Stimulated activated CD8-positive, alpha-beta memory T cell treated with anti-CD3 and anti-CD28 coated beads, Interleukin-7, amount 100 ng/mL, for 1 hour (primary cell): Measurements from ENCODE around the gene PGLYRP3.
"Not testable (repeated sequence)": the region's sequence is repeated elsewhere in the genome, so short reads cannot be mapped to it uniquely, and the experiment has no call there.

ENCODE experiments used
- DNase-seq, 2 donors: peaks; one replicate each; pipeline ENCODE4 v3.0.0-alpha.2; 2020; ENCODE audit warnings: low read depth in 2 of 2

Gene PGLYRP3

GRCh38 chr1:153348511-153349362 is 36.0 kb upstream of the PGLYRP3 start, which contains the start of gene PGLYRP4:
TSS of gene PGLYRP4 (minus strand) at chr1:153348841. CDS start at chr1:153347932, 909 bp downstream.
- DNase-seq, result no peak

- DNase-seq, result no peak
Measured at GRCh38 chr1:153347856-153348255, 35.1 kb upstream of the PGLYRP3 start.

DNA sequence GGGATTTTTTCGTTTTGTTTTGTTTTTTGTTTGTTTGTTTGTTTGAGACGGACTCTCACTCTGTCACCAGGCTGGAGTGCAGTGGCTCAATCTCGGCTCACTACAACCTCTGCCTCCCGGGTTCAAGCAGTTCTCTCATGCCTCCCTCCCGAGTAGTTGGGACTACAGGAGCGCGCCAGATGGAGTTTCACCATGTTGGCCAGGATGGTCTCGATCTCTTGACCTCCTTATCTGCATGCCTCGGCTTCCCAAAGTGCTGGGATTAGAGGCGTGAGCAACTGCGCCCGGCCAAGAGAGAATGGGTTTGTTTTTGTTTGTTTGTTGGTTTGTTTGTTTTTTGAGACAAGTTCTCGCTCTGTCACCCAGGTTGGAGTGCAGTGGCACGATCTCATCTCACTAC is 34.3 kb upstream of the PGLYRP3 start:
- not testable (repeated sequence) for DNase-seq

GRCh38 chr1:153346077-153346723 is 33.4 kb upstream of the PGLYRP3 start:
- DNase-seq, result no peak

GRCh38 chr1:153345187-153346076 is 32.7 kb upstream of the PGLYRP3 start:
- no peak for DNase-seq

GRCh38 chr1:153344718-153345025 is 31.9 kb upstream of the PGLYRP3 start:
- DNase-seq, result no peak

- DNase-seq, result no peak
Measured at GRCh38 chr1:153343811-153344717, 31.3 kb upstream of the PGLYRP3 start.

DNA sequence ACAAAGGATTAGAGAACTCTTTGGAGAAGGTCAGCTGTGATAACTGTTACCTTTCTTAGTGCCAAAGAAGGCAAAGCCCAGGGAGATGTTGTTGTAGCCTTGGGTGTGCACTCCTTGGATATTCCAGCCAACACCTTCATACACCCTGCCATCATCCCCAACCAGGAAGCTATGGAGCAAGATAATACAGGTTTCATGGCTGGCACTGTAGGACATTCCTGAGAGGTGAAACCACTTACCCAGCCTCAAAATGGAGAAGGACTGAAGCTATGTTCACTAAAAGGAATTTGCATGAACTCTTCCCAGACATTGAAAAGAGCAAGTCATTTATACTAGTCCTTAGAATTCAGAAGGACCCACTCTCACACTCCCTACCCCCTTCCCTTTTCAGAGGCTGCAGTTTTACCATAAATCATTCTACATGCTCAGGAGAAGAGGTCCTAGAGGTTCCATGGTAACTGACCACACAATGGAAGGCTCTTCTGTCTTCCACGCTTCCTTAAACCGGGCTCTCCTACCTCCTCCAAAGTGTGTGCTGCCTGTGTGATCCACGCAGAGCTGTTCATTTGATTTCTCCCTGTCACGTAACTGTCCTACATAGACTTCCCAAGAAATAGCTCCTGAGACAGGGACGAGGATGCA is 30.4 kb upstream of the PGLYRP3 start:
- no peak for DNase-seq

- no peak for DNase-seq
Measured at GRCh38 chr1:153342178-153342577, 29.4 kb upstream of the PGLYRP3 start.

- no peak for DNase-seq
Measured at GRCh38 chr1:153341431-153341934, 28.7 kb upstream of the PGLYRP3 start.

- DNase-seq, result no peak
Measured at GRCh38 chr1:153340356-153340755, 27.6 kb upstream of the PGLYRP3 start.

GRCh38 chr1:153339802-153340201 is 27.1 kb upstream of the PGLYRP3 start:
- no peak for DNase-seq

- DNase-seq, result no peak
Measured at GRCh38 chr1:153337980-153338853, 25.5 kb upstream of the PGLYRP3 start.

DNA sequence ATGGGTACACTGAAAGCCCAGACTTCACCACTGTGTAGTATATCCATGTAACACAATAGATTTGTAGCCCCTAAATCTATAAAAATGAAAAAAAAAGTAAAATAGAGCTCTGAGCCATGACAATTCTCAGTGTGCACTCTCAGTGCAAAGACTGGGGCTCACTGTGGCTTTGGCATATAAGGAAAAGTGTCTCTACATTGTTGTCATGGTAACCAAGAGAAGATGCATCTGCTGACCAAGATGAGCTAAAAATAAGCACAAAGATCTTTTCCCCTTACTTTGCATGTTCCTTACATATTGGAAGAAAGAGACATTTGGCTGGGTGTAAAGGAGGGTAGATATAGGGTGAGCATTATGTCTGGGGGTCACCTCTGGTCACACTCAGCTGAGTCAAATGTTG is 23.9 kb upstream of the PGLYRP3 start:
- no peak for DNase-seq

- no peak for DNase-seq
Measured at GRCh38 chr1:153333902-153334301, 21.1 kb upstream of the PGLYRP3 start.

DNA sequence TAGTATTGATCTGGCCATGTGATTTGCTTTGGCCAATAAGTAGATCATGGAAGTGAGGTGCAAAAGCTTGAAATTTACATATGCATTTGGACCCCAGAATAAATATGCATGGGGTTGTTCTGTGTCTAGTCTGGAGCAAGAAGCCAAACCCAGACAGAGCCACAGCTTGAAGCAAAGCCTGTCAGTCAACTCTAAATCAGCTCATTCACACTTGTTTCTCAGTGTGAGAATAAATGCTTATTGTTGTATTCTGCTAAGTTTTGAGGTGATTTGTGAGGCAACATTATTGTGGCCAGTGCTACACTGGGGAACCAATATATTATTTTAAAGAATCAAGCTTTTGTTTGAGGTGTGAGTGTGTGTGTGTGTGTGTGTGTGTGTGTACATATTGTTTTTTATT is 12.2 kb upstream of the PGLYRP3 start:
- DNase-seq, result no peak

- DNase-seq, result no peak
Measured at GRCh38 chr1:153322568-153322967, 9.8 kb upstream of the PGLYRP3 start.

- DNase-seq, result not testable (repeated sequence)
Measured at GRCh38 chr1:153318145-153318544, 5.4 kb upstream of the PGLYRP3 start.

DNA sequence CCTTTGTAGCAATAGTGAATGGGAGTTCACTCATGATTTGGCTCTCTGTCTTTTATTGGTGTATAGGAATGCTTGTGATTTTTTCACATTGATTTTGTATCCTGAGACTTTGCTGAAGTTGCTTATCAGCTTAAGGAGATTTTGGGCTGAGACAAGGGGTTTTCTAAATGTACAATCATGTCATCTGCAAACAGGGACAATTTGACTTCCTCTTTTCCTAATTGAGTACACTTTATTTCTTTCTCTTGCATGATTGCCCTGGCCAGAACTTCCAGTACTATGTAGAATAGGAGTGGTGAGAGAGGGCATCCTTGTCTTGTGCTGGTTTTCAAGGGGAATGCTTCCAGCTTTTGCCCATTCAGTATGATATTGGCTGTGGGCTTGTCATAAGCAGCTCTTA is 3.3 kb upstream of the PGLYRP3 start:
- DNase-seq, result not testable (repeated sequence)
